Tibial nerve (tissue), 3 donors: ENCODE data around the gene LETM1.

Source experiments
- POLR2A ChIP-seq, 2 donors: fragments of 450-650 bp; IDR thresholded peaks; one replicate each; pipeline ENCODE4 v1.6.1; 2017; ENCODE audit warnings: antibody characterized with exemption in 2 of 2, mild to moderate bottlenecking in 2 of 2, moderate library complexity in 2 of 2
- TF ChIP-seq, protein P1 (sequence below), 5 experiments: fragments of 200-600 bp in 3 of 5; fragments of 450-650 bp in 2 of 5; sonication (generic) in 3 of 5; IDR thresholded peaks; one replicate each; pipeline ENCODE4 v1.5.1; 2016 to 2019; ENCODE audit warnings: antibody characterized with exemption in 5 of 5, mild to moderate bottlenecking in 3 of 5, moderate library complexity in 2 of 5

DNA sequence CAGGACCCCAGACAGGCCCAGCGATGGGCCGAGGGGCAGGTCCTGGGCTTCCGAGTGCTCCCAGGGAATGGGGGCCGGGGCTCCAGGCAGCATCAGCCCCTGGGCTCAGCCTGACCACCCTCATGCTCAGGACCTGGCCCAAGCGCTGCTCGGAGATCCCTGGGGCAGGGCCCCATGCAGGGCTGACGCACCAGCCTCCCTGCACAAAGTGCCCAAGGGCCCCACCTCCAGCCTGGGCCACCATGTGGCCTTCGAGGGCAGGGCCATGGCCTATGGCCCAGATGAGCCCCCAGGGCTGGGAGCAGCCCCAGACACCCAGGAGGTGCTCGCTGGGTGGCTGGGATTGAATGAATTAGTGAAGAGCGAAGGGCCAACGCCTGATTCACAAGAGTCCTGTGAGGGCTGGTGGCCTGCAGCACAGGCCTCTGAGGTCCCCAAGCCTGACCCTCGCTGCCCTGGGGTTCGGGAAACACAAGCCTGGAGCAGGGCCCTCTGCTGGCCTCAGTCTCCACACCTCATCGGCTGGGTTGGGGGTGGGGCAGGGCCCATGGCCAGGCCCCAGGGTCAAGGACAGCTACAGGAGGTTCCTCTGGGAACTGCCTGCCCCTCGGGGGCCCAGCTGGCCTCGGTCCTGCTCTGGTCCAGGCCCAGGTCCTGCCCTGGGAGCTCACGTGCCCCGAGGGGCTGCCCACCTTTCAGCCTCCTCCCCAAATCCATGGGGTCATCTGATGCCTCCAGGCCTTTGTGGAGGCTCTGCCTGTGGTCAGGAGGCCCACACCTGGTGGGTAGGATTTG, 76.2 kb downstream of the LETM1 start:
- no peak for TF ChIP-seq POLR2A (IDR thresholded peaks at IDR 0.05)
- TF ChIP-seq, protein P1, sequence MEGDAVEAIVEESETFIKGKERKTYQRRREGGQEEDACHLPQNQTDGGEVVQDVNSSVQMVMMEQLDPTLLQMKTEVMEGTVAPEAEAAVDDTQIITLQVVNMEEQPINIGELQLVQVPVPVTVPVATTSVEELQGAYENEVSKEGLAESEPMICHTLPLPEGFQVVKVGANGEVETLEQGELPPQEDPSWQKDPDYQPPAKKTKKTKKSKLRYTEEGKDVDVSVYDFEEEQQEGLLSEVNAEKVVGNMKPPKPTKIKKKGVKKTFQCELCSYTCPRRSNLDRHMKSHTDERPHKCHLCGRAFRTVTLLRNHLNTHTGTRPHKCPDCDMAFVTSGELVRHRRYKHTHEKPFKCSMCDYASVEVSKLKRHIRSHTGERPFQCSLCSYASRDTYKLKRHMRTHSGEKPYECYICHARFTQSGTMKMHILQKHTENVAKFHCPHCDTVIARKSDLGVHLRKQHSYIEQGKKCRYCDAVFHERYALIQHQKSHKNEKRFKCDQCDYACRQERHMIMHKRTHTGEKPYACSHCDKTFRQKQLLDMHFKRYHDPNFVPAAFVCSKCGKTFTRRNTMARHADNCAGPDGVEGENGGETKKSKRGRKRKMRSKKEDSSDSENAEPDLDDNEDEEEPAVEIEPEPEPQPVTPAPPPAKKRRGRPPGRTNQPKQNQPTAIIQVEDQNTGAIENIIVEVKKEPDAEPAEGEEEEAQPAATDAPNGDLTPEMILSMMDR (IDR thresholded peaks at IDR 0.05) = no peak
